ENCODE data around the gene ACSL1.

GRCh38 chr4:184812651-184813181 is 13.1 kb downstream of the ACSL1 start:
- TF ChIP-seq CTCF (IDR thresholded peaks at IDR 0.05; ENCODE audit: low read depth, low read length) (no peak), EZH2phosphoT487 (IDR thresholded peaks at IDR 0.05; ENCODE audit: low read depth) (no peak)

Measured in OCI-LY3 (cell line).